Measurements from ENCODE around the gene ERICH3.
"Not testable (repeated sequence)": the region's sequence is repeated elsewhere in the genome, so short reads cannot be mapped to it uniquely, and the experiment has no call there.

Gene ERICH3

DNA sequence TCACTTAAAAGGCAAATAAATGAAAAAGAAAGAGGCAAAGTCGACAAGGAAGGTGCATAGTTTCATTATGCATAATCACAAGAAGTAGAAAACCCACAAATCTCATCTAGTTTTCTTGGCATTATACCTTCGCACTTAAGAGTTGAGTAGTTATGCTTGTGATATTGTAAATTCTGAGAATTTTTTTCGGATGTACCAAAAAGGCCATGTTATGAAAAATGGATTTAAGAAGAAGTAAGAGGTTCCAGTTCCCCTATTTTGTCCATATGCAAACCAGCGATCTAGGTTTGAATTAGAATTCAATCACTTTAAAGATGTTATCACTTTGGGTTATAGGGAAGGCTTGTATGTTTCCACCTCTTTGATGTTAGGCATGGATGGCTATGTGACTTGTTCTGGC, 7.9 kb upstream of the ERICH3 start:
- no peak for DNase-seq (ENCODE audit: low read depth, low spot score)

DNA sequence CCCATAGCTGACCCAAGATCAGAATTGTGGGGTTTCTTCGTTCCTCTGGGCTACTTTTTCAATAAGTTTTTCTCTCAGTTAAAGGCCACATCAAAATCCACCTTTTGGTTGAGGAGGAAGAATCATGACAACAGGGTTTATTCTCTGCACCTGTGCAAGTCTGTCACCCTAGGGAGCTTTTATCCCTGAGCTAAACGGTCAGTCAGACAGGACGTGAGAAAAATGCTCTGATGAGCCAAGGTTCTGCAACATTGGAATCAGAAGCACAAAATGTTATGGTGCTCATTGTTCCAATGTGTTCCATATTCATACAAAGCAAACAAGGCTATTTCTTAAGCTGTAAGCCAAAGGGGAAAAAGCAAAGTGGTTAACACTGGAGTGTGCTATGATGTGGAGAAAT, 7.4 kb upstream of the ERICH3 start:
- no peak for DNase-seq (ENCODE audit: low read depth, low spot score)

GRCh38 chr1:74679811-74680210, 6.2 kb upstream of the ERICH3 start:
- no peak for DNase-seq (ENCODE audit: low read depth, low spot score)

DNA sequence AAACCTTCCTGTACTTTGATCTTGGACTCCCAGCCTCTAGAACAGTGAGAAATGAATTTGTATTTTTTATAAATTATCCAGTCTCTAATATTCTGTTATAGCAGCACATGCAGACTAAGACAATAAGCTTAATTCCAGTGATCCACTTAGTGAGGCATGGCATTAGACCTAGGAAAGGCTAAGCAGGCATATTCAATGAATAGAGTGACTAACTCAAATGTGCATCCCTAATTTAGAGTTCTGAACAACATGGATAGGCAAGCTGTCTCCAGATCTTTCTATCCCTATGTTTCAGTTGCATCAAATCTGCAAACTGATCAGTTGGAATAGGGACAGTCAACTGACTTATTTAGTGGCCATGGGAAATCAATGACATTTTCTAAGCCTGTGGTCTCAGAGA, 4.3 kb upstream of the ERICH3 start:
- no peak for DNase-seq (ENCODE audit: low read depth, low spot score)

DNA sequence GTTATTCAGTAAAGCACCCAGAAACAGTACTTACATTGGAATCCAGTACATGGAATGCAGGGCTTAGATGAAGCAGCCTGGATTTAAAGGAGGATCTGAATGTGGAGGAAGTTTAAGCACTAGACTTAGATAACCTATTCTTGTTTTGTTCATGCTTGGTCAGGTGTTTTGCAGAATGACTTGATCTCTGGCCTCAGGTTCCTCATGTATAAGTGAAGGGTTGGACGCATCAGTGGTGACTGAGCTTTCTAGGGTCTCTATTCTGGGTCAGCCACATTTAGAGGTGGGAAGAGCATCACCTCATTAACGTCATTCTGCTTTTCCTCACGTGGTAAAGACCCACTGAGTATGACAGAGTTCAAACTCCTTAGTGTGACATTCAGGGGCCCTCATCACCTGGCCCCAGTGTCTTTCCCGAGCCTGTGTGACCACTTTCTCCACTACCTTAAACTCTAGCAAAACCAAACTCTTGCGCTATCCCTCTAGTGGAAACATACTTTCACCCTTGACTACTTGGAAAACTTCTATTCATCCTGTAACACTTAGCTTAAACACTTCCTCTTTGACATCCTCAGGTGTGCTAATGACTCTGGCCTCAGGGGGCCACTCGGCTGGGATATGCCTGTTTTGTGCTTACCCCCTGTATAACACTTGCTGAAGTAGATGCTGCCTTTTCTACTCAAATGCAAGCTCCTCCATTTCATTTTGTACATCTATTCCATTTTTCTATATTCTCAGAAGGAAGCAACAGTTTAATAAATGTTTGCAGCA, 871 bp upstream of the ERICH3 start:
- no peak for DNase-seq (ENCODE audit: low read depth, low spot score)

GRCh38 chr1:74670866-74671265, 2.7 kb downstream of the ERICH3 start:
- not testable (repeated sequence) for DNase-seq (ENCODE audit: low read depth, low spot score)

DNA sequence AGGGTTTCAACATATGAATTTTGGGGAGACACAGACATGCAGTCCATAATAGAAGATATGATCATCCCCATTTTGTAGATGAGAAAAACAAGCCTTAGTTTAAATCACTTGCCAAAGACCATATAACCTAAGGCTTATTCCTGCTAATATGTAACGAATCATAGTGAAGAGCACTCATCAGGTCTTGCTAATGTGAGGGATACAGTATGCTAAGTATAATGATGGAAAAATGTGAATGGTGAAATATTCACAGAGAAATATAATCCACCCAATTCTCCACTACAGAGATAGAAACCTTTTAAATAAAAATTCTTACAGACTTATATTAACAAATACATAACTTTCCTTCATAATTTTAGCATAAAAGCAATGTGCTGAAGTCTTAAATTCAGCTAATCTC, 18.9 kb downstream of the ERICH3 start:
- DNase-seq (ENCODE audit: low read depth, low spot score): no peak

DNA sequence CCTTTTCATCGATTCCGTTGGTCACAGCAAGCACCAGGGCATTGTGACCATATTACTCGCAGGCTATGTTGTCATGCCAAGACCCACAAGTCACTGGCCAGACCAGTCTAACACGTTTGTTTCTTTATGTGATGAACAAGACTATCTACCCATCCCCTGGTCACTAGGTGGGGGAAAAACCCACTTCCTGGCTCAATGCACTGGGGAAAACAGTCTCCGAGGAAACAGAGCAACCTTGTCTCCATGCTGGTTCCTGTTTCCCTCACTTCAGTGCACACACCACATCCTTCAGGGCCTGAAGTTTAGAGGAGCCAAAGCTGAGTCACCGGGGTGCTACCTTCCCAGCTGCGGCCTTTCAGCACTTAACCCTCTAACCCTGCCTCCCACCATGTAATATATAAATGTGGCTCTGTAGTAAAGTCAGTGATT, 20.9 kb downstream of the ERICH3 start:
- DNase-seq (ENCODE audit: low read depth, low spot score): no peak

DNA sequence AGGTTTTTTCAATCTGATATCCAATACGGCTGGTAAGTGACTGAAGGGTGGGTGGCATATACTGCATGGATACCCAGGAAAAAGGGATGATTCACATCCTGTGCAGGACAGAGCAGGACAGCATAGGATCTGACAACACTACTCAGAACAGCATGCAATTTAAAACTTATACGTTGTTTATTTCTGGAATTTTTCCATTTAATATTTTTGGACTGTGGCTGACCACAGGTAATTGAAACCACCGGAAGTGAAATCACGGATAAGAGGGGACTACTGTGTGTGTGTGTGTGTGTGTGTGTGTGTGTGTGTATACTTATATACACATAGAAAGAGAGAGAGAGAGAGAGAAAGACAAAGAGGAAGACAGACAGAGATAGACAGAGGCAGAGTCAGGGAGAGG, 23.0 kb downstream of the ERICH3 start:
- no peak for DNase-seq (ENCODE audit: low read depth, low spot score)

DNA sequence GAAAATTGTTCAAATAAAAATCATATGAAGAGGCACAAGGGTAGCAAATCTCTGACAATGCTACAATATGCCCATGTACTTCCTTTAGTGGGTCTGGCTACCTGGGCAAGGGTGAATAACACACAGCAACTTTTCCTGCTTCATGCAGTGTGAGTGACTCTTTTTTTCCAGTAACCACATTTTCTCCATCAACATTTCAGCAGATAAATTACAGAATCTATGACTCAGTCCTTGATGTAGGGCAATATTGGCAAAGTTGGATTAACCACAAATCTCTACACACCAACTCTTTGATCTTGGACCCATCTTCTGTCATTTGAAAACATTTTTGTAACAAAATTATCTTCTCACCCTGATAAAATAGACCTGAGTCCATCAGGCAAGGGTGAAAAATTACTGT, 31.7 kb downstream of the ERICH3 start:
- no peak for DNase-seq (ENCODE audit: low read depth, low spot score)

- DNase-seq (ENCODE audit: low read depth, low spot score): no peak
Measured at GRCh38 chr1:74641161-74641560, 32.4 kb downstream of the ERICH3 start.

DNA sequence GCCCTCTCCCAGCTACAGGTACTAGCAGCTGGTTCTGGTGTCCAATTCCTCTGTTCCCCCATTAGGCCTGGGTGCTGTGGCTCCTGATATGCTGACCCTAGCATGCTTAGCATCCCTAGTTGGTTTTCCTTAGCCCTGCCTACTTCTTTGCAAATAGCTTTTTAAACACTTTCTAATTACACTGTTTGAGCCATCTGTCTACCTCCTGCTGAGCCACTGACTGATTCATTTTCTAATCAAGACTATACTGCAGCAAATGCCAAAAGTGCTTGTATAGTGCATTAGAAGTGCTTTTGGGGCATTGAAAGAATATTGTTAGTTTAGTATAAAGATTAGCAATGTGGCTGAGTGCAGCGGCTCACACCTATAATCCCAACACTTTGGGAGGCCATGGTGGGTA, 36.3 kb downstream of the ERICH3 start:
- DNase-seq (ENCODE audit: low read depth, low spot score): no peak

GRCh38 chr1:74629283-74629682, 44.3 kb downstream of the ERICH3 start:
- DNase-seq (ENCODE audit: low read depth, low spot score): no peak

DNA sequence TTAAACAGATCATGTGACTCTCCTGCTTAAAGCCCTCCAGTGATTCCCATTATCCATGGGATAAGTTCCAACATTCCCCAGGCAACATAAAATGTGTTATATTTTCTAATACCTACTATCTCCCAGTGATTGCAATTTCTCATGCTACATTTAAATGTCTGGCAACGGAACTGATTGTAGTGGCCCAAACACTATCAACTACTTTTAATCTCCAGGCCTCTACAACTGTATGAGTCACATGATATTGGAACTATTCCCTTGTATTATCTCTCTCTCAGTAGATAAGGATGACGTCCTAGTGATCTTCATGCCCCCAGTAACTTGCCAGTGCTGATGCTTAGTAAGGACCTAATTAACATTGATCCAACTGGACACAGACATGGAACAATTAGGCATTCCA, 49.9 kb downstream of the ERICH3 start:
- no peak for DNase-seq (ENCODE audit: low read depth, low spot score)

DNA sequence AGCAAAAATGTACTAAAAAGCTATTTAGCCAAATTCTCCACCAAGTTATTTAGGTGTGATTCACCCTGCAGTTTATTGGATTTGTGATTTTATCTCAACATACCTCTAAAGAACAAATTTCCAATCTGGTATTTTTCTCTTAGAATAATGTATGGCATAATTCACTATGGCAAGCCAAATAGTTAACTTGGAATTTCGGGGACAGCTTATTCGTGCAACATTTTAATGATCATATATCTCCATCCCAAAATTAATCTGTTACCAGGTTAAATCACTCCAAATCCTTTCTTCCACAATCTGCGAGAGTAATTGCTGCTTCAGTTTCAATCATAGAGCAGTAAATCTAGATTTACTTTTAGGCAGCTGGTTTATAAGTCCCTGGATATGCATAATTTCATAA, 53.4 kb downstream of the ERICH3 start:
- no peak for DNase-seq (ENCODE audit: low read depth, low spot score)

DNA sequence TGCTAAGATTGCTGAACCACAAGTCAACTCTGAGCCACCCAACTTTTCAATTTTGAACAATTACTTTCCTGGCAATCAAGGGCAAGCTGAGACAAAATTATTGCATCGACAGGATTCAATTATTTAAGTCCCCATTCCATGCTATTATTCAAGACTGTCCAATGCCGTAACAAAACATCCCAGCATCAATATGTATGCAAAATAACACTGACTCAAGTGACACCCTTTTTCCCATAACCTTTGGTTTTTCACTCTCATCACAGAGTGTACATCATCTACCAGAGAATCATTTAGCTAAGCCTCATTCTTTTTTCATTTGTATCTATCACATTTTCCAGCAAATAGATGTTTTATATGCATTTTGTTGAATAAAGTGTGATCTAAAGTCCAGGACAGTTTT, 54.6 kb downstream of the ERICH3 start:
- no peak for DNase-seq (ENCODE audit: low read depth, low spot score)

DNA sequence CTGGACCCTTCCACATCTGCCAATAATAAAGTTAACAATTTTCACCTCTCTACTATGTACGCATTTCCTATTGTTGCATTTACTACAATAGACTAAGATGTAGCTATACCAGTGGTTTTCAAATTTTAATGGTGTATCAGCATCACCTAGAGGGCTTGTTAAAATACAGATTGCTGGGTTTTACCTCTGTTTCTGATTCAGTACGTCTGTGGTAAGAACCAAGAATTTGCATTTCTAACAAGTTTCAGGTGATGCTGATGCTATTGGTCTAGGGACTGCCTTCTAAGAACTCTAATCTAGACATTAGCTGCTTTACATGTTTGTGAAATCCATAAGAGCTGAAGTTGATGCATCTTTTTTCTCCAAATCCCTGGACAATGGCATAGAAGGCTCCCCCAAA, 59.7 kb downstream of the ERICH3 start:
- no peak for DNase-seq (ENCODE audit: low read depth, low spot score)

- no peak for DNase-seq (ENCODE audit: low read depth, low spot score)
Measured at GRCh38 chr1:74611887-74612286, 61.7 kb downstream of the ERICH3 start.

DNA sequence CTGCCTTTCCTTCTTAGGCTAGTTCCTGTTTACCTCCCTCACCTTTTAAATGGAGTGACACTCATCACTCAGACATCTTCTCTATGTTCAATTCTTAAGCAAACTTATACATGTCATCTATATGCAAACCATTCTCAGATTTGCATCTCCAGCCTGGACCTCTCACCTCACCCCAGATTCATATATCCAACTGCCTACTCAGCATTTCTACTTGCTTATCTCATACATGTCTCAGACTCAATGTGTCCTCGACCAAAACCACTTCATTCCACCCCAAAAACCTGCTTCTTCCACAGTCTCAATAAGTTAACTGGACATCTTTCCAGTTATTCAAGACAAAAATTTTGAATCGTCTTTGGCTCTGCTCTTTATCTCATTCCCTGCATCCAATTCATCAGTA, 62.6 kb downstream of the ERICH3 start:
- DNase-seq (ENCODE audit: low read depth, low spot score): no peak

GRCh38 chr1:74609810-74610371, 63.7 kb downstream of the ERICH3 start:
- no peak for DNase-seq (ENCODE audit: low read depth, low spot score)

DNA sequence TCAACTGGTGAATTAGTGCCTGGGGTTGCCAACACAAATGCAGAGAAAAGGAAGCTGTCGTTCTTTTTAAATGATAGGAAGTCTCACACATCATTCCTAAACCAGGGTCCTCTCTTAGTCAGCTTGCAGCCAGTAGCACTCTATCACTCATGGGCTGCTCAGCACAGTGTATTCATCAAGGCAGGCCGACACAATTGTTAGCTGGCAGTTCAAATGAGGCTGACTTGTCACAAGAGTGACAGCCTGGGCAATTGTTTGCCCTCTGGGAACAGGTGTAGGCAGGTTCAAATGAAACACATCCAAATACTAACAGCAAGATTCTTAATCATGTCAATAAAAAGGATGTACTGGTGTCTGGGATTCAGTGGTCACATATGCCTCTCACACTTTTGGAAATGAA, 76.9 kb downstream of the ERICH3 start:
- DNase-seq (ENCODE audit: low read depth, low spot score): no peak

GRCh38 chr1:74593887-74594866, 79.4 kb downstream of the ERICH3 start:
- DNase-seq (ENCODE audit: low read depth, low spot score): no peak
